ENCODE data around the gene RABGGTA. TPM values are rescaled to one million over a fixed set of nuclear protein-coding genes. Genes with fewer than 3 reads are reported as not detected.

RABGGTA gene
- total RNA-seq, 2 experiments from 2014 or later: 24.3 to 27.3 TPM

GRCh38 chr14:24286996-24287395 lies 15.6 kb upstream of the RABGGTA start:
- intact Hi-C loops (cut with micrococcal nuclease; ENCODE audit: unreplicated experiment): no loop called here
- Histone ChIP-seq H3K4me3 (ENCODE audit: low read depth, low read length, poor library complexity, severe bottlenecking) (no peak overlapping the region), H2AFZ (ENCODE audit: low read length) (no peak overlapping the region), H3K4me1 (ENCODE audit: insufficient read depth, low read length, poor library complexity, severe bottlenecking) (no peaks in the 10 kb centered on the region), H3K79me2 (ENCODE audit: insufficient read depth, low read depth, low read length) (no peaks in the 10 kb centered on the region), H3K9me3 (ENCODE audit: low read length) (no peaks in the 10 kb centered on the region), H4K20me1 (ENCODE audit: insufficient read depth, low read length) (no peaks in the 10 kb centered on the region), H3K27ac (ENCODE audit: low read depth, low read length, poor library complexity, severe bottlenecking) (no peak overlapping the region), H3K4me2 (ENCODE audit: low read length) (no peak overlapping the region), H3K36me3 (ENCODE audit: insufficient read depth, low read length) (peaks cover 20% of the 10 kb centered on the region), H3K9me2 (ENCODE audit: insufficient read depth, low read length) (no peaks in the 10 kb centered on the region)
- no peak for TF ChIP-seq CTCF (conservative IDR thresholded peaks at IDR 0.05; ENCODE audit: low read length)
- TF ChIP-seq EZH2phosphoT487 (IDR thresholded peaks at IDR 0.05; ENCODE audit: borderline replicate concordance, low read depth, low read length): no peak
- DNase-seq (ENCODE audit: low spot score): no peak
- CTCF ChIA-PET (ENCODE audit: unreplicated experiment): no interaction called here
- POLR2A ChIA-PET: no interaction called here
- BruUV-seq (replicated peaks): no TSS peak

GRCh38 chr14:24285351-24285750 lies 14.0 kb upstream of the RABGGTA start:
- DNase-seq (ENCODE audit: low spot score): no peak
- BruUV-seq (replicated peaks): no TSS peak
- Histone ChIP-seq H2AFZ (ENCODE audit: low read length) (no peak overlapping the region), H3K4me3 (ENCODE audit: low read depth, low read length, poor library complexity, severe bottlenecking) (no peak overlapping the region), H3K4me2 (ENCODE audit: low read length) (no peak overlapping the region), H4K20me1 (ENCODE audit: insufficient read depth, low read length) (no peaks in the 10 kb centered on the region), H3K36me3 (ENCODE audit: insufficient read depth, low read length) (peaks cover 10% of the 10 kb centered on the region), H3K9me2 (ENCODE audit: insufficient read depth, low read length) (no peaks in the 10 kb centered on the region), H3K27ac (ENCODE audit: low read depth, low read length, poor library complexity, severe bottlenecking) (no peak overlapping the region), H3K4me1 (ENCODE audit: insufficient read depth, low read length, poor library complexity, severe bottlenecking) (no peaks in the 10 kb centered on the region), H3K79me2 (ENCODE audit: insufficient read depth, low read depth, low read length) (no peaks in the 10 kb centered on the region), H3K9me3 (ENCODE audit: low read length) (no peaks in the 10 kb centered on the region)
- TF ChIP-seq CTCF (conservative IDR thresholded peaks at IDR 0.05; ENCODE audit: low read length): no peak
- TF ChIP-seq EZH2phosphoT487 (IDR thresholded peaks at IDR 0.05; ENCODE audit: borderline replicate concordance, low read depth, low read length): no peak
- intact Hi-C loops (cut with micrococcal nuclease; ENCODE audit: unreplicated experiment): no loop called here
- CTCF ChIA-PET (ENCODE audit: unreplicated experiment): no interaction called here
- POLR2A ChIA-PET: interaction anchor here (1.2 kb wide), 1 partner anchor 57 kb away, joined by 3 read pairs; no protein-coding TSS in a partner anchor

GRCh38 chr14:24284501-24285035 lies 13.2 kb upstream of the RABGGTA start:
- Histone ChIP-seq H3K79me2 (ENCODE audit: insufficient read depth, low read depth, low read length) (no peaks in the 10 kb centered on the region), H2AFZ (ENCODE audit: low read length) (no peak overlapping the region), H3K9me2 (ENCODE audit: insufficient read depth, low read length) (no peaks in the 10 kb centered on the region), H3K27ac (ENCODE audit: low read depth, low read length, poor library complexity, severe bottlenecking) (no peak overlapping the region), H3K4me1 (ENCODE audit: insufficient read depth, low read length, poor library complexity, severe bottlenecking) (peaks cover under 1% of the 10 kb centered on the region), H4K20me1 (ENCODE audit: insufficient read depth, low read length) (no peaks in the 10 kb centered on the region), H3K4me2 (ENCODE audit: low read length) (no peak overlapping the region), H3K9me3 (ENCODE audit: low read length) (no peaks in the 10 kb centered on the region), H3K4me3 (ENCODE audit: low read depth, low read length, poor library complexity, severe bottlenecking) (no peak overlapping the region), H3K36me3 (ENCODE audit: insufficient read depth, low read length) (peaks cover 4% of the 10 kb centered on the region; the same call in 1 of the 2 replicates)
- BruUV-seq (replicated peaks): no TSS peak
- intact Hi-C loops (cut with micrococcal nuclease; ENCODE audit: unreplicated experiment): no loop called here
- TF ChIP-seq CTCF (conservative IDR thresholded peaks at IDR 0.05; ENCODE audit: low read length): no peak
- no peak for TF ChIP-seq EZH2phosphoT487 (IDR thresholded peaks at IDR 0.05; ENCODE audit: borderline replicate concordance, low read depth, low read length)
- POLR2A ChIA-PET: no interaction called here
- DNase-seq (ENCODE audit: low spot score): no peak
- CTCF ChIA-PET (ENCODE audit: unreplicated experiment): no interaction called here

All from OCI-LY7 (cell line).